Measurements from ENCODE around the gene NCKIPSD. TPM values are rescaled to one million over a fixed set of nuclear protein-coding genes. Genes with fewer than 3 reads are reported as not detected.

The NCKIPSD gene
- polyA plus RNA-seq, 4 donors, result 12.0 to 23.1 (median 17.5) TPM

DNA sequence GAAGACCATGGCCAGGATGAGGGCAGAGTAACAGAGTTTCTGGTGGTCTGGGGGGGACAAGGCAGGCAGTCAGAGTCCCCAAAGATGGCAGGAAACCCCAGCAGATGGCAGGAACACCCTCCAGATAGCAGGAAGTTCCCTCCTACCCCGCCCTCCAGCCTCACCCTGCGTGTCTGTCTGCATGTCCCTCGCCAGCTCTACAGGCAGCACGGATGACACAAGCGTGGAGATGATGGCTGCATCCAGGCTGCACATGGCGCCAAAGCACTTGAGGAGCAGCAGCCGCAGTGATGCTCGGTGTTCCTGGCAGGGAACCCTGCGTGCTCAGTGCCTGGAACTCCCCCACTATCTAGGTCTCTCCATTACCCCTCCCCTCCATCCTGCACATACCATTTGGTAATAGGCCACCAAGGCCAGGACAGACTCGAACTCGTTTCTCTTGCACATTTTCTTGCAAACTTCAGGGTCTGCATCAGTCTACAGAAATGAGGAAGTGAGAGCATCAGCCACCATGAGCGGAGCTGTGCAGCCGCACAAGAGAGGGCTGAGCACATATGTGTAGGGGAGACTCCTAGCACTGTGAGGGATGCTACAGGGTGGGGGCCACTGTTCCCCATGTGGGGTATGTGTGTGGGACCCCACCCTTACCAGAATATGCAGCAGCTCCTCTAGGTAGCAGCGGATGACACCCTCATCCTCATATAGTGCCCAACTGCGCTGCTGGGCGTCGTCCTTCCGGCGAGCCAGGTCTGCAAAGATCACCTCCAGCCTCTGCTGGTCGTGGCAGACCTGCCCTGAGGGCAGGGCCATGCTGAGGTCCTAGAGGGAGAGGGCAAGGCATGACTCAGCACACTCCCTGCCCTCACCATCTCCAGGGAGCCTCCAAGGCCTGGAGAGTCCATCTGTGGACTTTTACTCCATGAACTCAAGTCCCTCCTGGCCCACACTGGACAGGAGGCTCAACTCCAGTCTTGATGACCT, 6.0 kb downstream of the NCKIPSD start:
- no peak for DNase-seq (ENCODE audit: low read depth in 4 of 4, low spot score in 3 of 4)

DNA sequence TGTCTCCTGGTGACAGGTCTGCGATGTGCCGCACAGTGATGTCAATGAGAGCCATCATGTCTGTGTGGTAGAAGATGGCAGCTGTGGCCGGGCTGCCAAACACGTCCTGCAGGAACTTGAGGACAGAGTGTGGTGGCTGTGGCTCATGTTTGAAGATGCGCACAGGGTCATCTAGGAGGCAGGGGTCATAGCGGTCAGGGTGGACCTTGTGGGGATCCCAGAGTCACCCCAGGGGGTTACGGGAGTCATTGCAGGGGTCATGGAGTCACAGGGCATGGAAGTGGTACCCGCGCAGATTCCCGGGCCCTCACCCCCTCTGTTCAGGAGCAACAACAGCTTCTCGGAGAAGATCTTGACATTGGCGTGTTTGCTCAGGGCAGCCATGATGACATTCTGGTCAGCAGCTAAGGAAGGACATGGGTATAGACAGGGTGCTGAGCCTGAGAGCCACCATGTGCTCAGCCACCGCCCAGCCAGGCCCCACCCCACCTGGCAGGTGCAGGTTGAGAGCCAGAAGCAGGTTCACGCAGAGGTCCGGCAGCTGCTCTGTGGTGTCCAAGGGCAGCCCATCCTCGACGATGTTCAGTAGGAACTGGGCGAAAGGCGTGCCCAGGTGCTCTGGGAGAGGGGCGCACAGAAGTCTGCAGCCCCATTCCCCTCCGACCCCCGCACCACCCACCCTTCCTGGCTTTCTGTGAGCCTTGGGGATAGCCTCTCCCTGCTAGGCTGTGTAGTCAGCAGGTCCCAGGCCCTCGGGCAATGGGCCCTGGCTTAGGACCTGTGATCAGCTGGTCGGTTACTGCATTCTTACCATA, 6.9 kb downstream of the NCKIPSD start:
- no peak for DNase-seq (ENCODE audit: low read depth in 4 of 4, low spot score in 3 of 4)

DNA sequence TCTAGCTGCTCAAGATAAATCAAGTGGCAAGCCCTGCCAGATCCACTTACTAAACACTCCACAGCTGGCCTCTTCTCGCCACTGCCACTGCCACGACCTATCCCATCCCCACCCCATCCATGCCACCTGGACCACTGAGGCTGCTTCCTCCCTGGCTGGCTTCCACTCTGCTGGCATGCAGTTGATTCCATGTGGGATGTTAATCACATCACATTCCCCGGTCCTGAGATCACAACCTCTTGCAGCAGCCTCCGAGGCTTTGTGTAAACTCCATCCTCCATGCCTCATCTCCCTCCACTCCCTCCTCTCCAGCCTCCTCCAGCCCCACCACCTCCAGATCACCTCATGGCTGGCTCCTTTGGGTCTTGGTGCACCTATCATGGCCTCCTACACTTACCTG, 7.7 kb downstream of the NCKIPSD start:
- no peak for DNase-seq (ENCODE audit: low read depth in 4 of 4, low spot score in 3 of 4)

DNA sequence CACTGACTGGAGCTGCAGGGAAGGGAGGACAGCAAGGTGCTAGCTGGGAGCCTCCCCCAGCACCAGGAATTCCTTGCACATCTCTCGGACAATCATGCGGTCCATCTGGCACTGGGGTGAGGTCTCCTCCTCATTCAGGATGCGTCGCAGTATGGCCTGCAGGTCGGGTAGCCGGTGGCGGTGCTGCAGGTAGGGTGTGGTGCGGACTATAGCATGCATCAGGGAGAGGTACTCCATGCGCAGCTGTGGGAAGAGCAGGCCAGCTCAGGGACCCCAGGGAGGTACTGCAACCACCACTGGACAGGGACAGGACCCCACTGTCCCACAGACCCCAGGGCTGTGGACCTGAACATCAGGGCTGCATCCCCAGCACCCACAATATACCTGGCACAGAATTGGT, 11.2 kb downstream of the NCKIPSD start:
- DNase-seq (ENCODE audit: low read depth in 4 of 4, low spot score in 3 of 4), result no peak

DNA sequence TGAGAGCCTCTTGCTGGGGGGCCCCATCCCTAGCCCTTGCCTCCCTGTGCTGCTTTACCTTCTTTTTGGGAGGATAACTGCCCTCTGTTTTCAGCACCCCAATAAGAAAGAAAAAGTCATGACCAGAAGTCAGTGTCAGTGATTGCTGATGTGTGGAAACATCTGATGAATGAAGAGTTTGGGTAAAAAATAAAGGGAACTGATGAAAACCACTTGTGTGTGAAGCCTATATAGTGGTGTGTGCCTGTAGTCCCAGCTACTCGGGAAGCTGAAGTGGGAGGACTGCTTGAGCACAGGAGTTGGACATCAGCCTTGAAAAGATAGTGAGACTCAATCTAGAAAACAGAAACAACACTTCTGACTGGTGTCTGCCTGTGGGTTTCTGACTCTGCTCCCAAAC, 13.2 kb downstream of the NCKIPSD start:
- no peak for DNase-seq (ENCODE audit: low read depth in 4 of 4, low spot score in 3 of 4)

DNA sequence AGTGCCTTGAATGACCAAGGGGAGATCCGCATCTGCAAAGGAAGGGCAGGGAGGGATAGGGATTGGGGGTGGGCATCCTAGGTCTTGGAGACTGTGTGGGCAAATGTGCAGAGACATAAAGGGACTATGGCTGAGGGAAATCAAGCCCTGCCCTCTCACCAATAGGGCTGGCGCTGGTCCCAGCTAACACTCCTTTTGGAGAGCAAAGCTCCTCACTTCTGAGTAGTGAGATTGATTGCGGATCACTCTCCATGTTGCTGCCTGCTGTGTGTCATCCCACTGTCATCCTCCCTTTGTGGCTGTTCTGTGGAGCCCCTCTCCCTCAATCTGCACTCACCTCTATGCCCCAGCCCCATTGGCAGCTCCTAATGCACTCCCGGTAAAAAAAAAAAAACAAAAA, 20.8 kb downstream of the NCKIPSD start:
- DNase-seq (ENCODE audit: low read depth in 4 of 4, low spot score in 3 of 4), result no peak

DNA sequence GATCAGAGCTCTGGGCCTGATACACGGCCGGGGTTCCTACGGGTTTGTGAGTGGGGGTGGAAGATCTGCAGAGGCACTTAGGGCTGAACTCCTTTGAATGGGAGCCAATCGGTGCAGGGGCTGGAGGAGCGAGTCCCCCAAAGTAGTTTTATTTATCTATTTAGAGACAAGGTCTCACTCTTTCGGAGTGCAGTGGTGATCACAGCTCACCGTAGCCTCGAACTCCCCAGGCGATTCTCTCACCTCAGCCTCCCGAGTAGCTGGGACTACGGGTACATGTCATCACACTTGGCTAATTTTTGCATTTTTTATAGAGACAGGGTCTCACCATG, 21.4 kb downstream of the NCKIPSD start:
- no peak for DNase-seq (ENCODE audit: low read depth in 4 of 4, low spot score in 3 of 4)

DNA sequence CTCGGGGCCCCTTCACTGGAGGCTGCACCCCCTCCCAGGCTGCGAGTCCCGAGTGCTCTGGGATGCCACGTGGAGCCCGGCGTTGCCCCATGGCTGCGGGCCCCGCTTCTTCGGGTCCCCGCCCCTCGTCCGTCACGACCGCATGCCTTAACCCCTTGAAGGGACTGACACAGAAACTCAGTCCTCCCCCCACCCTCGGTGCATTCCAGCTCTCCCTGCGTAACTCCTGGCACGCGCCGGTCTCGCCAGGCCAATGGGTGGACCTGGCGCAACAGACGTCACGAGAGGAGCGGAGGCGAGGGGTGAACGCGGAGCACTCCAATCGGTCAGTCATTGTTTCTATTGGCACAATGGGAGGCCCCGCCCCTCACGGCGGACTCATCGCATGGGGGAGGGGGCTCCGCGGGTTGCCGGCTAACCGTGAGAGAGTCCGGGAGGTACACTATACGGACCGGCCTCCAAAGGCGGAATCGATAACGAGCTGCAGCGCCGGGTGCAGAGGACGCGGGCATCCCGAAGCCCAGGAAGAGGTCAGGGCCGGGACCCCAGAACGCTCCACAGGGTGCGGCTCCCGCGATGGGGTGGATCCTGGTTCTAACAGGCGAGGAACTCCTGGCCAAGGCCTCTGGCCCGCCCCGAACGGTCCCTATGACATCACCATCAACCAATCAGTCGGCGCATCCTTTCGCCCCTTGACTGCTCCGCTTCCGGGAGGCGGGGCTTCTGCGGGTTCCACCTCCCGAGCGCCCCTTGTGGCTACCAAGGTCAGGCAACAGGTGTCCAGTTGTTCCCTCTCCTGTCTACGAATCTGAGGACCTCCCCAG, 22.0 kb downstream of the NCKIPSD start:
- peak; percentile 84 to 92 (median 86) for DNase-seq (ENCODE audit: low read depth in 4 of 4, low spot score in 3 of 4)

DNA sequence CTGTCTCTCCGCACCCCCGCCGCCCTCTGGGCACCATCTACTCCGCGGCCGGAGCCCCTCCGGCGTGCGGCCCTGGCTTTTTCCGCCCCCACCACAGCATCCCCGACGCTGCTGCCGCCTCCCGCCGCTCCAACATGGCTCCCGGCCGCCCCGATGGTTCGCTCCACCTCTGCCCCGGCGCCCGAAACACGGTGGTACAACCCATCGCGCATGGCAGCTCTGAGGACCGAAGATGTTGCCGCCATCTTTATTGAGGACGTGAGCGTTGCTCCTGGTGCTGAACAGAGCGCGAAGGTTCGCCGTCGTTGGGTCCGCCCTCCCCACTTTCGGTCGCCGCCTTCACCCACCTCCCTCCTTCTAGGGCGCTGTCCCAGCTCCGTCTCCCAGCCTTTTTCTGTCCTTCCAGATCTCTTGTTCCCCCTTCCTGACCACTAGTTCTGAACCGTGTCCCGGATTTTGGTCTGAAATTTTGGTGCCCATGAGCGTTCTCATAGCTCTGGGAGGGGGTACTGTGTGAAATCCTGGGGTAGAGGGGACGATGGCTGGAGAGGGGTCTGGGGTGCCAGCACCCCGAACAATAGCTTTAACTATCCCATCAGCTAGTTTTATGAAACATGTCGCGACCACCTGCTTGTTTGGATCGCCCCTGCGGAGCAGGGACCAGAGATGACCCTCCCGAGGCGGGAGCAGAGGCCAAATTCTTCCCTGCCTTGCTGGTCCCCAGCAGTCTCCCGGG, 22.8 kb downstream of the NCKIPSD start, which contains the start of gene CELSR3:
Gene CELSR3, minus strand, starts transcription at position 134 of the 736 bp plus-strand sequence. CDS start 252 bp downstream, outside the sequence.
- peak in 3 of 4 donors; percentile 49 to 71 (median 63) for DNase-seq (ENCODE audit: low read depth in 4 of 4, low spot score in 3 of 4)

DNA sequence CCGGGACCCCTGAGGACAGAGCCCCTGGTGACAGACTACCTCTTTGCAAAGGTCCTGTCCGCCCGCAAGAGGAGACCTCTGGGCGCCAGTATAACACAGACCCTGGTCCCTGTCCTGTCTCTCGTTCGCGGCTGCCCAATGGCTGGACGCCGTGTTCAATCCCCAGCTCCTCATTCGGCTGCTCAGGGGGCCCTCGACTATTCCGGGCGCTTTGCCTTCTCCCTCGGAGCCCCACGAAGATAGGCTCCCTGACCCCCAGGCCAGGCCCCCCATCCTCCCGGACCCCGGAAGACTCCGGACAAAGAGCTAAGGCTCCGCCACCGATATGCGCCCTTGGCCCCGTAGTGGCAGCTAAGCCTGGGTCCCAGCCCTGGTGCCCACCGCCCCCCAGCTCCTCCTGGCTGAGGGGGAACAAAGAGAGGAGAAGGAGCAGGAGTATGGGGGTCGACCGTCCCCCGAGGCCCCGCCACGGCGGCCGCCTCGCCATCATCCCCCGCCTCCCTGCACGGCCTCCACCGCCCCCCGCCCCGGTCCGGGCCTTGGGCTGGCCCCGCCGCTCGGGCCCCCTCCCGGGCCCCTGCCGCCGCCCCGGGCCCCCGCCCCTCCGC, 23.5 kb downstream of the NCKIPSD start:
- DNase-seq (ENCODE audit: low read depth in 4 of 4, low spot score in 3 of 4), result no peak

DNA sequence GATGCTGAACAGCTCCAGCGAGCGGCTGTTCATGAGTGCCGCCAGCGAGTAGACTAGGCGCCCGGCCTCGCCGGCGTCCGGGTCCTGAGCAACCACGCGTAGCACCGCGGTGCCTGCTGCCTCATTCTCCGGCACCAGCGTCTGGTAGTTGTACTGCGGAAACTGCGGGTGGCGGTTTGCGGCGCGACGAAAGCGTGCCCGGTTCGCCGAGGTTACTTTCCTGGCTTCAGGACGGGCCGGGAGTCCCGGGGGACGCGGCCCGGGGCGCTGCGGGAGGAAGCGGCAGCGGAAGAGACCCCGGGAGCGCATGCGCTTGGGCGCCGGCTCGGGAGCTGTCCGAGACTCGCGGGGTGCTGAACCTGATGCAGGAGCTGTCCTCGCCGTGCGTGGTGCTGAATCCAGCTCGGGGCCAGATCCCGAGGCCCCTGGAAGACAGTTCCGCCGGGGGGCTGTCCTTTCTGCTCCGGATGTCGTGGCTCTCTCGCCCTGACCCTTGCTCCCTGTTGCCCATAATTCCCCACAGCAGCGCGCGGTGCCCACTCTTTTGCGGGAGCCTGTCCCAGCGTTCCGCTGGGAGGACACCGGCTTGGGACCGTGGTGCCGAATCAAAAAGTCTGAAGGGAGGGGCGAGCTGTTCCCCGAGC, 24.1 kb downstream of the NCKIPSD start:
- peak in 2 of 4 donors; percentile 42 to 60 for DNase-seq (ENCODE audit: low read depth in 4 of 4, low spot score in 3 of 4)

DNA sequence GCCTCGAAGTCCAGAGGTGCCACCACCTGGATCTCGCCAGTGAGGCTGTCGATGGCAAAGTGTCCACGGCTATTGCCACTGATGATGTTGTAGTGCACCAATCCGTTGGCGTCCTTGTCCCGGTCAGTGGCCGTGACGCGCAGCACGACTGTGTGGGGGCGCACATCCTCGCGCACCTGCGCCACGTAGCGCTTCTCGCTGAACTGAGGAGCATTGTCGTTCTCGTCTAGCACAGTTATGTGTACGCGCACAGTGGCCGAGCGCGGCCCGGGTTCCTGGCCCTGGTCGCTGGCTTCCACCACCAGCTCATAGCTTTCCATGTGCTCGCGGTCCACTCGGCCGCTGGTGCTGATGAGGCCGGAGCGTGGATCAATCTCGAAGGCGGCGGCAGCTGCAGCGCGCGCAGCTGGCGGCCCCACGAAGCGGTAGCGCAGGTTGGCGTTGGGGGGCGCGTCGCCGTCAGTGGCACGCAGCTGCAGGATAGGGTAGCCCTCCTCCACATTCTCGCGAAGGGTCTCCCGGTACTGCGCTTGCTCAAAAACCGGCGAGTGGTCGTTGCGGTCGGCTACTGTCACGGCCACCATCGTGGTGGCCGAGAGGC, 24.8 kb downstream of the NCKIPSD start:
- no peak for DNase-seq (ENCODE audit: low read depth in 4 of 4, low spot score in 3 of 4)

DNA sequence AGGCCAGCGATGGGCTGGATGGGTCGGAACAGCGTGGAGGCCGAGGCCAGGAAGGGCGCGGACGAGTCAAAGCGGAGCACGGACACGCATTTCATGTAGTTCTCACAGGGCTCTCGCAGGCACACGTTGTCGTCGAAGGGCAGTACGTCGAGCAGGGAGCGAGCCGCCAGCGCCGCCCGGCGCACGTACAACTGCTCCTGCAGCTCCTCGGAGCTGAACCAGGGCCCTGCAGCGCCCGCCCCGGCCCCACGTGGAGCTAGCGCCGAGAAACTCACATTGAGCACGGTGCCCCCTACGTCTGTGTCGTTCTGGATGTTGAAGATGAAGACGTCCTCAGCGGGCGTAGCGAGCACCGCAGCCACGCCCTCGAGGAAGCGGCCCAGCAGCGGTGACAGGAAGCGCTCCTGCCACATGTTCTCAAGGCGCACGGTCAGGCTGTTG, 28.9 kb downstream of the NCKIPSD start:
- no peak for DNase-seq (ENCODE audit: low read depth in 4 of 4, low spot score in 3 of 4)

DNA sequence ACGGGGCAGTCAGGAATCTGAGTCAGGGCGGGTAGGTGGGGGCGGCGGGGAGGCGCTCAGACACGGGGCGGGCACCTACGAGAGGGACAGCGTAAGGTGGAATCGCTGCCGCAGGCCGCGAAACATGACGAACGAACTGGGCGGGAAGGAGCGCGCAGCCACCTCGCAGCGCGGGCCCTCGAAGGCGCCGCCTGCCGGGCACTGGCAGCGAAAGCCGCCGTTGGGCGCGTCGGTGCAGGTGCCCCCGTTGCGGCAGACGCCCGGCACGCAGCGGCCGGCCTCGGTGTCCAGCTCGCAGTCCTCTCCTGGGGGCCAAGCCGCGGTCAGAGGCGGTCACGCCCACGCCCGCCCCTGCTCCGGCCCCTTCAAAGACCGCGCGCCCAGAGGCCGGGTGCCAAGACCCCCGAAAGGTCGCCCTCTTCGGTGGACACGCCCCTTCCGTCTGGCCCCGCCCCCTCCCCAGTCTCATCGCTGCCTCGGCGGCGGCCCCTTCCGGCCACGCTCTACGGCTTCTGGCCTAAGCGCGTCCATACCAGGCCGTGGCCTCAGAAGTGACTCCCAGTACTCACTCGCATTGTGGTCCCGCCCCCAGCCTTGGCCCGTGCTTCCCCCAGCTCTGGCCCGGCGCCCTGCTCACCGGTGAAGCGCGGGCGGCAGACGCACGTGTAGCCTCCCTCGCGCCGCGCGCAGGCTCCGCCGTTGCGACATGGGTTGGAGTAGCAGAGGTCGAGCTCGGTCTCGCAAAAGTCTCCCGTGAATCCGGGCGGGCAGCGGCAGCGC, 29.5 kb downstream of the NCKIPSD start:
- peak in 2 of 4 donors; percentile 52 to 56 for DNase-seq (ENCODE audit: low read depth in 4 of 4, low spot score in 3 of 4)

DNA sequence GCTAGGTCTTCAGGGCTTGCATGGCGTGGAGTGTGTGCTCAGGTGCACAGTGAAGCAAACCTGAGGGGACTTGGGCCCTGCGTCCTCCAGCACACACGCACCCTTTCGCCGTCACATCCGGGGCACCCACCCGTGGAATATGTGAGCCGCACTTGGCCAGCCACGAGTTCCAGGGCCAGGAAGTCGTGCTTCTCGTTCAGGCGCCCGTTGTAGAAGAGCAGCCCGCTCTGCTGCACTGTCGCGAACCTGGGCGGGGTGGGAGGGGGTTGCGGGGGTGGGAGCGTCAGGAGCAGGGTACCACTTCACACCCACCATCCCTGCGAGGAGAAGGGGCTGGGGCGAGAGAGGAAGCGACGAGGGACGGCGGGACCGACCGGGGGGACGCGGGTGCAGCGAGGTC, 30.1 kb downstream of the NCKIPSD start:
- no peak for DNase-seq (ENCODE audit: low read depth in 4 of 4, low spot score in 3 of 4)

DNA sequence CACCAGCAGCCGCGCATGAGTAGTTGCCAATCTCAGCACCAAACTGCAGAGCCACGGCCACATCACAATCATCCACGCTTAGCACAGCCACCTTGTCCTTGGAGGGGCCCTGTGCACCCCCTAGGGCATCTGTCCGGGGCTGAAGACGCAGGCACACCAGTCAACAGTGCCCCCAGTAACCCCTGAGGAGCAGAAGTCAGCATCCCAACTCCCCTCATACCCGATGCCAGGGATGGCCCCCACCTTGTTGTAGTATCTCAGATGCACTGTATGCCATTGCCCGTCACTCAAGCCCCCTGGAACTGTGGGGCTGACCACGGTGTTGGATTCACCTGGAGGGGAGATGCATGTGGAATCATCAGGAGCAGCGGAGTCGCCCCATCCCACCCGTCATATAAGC, 30.7 kb downstream of the NCKIPSD start:
- DNase-seq (ENCODE audit: low read depth in 4 of 4, low spot score in 3 of 4), result no peak

DNA sequence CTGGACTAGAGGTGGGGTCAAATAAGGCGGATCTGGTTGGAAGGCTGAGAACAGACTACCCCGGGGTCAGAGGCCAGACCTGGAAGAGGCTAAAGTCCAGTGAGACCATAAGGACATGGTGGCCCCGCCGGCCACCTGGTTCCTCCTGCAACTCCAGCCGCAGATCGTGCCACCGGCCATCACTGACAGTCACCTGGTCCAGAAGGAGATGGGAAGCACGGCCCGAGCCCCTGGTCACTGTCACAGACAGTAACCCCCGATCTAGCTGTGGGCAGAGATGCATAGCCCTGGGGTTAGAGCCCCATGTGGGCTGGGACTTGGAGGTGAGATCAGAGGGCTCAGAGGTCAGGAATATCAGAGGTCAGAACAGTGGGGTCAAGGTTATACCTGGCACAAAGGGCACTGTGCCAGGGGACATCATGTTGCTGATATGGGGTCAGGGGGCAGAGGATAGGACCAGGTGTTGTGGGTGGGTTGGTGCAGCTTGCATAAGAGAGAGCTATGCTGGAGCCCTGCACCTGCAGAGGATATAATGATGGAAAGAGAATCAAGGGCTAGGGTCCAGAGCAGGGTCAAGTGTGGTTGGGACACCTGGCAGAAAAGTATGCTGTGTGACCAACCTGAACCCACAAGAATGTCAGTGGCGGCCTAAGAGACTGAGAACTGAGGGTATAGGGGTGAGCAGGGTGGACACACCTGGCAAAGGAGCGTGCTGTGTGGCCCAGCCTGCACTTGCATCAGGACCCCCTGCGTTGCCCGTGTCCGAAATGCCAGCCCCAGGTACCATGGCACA, 32.6 kb downstream of the NCKIPSD start:
- no peak for DNase-seq (ENCODE audit: low read depth in 4 of 4, low spot score in 3 of 4)

Measured in left renal pelvis (tissue), 4 donors.